Muscle of leg (tissue), 11 donors: Measurements from ENCODE around the gene PCYT1A. TPM values are rescaled to one million over a fixed set of nuclear protein-coding genes. Genes with fewer than 3 reads are reported as not detected.
A peak's percentile ranks its signal among the peaks of the same experiment; 100 is the strongest.

Experiments
- DNase-seq: peaks from one replicate; pipeline ENCODE4 v3.0.0; 2013
- H3K27ac ChIP-seq: one replicate; pipeline ENCODE4 v1.5.1; 2013; ENCODE audit warnings: mild to moderate bottlenecking, low read length, control low read depth
- H3K27me3 ChIP-seq: one replicate; pipeline ENCODE4 v1.6.1; 2013; ENCODE audit warnings: low read length; ENCODE audit not compliant: control insufficient read depth, insufficient read depth
- H3K36me3 ChIP-seq: one replicate; pipeline ENCODE4 v1.6.1; 2013; ENCODE audit warnings: low read length; ENCODE audit not compliant: control insufficient read depth, insufficient read depth
- H3K4me1 ChIP-seq: one replicate; pipeline ENCODE4 v1.6.1; 2013; ENCODE audit warnings: low read length; ENCODE audit not compliant: control insufficient read depth, insufficient read depth
- H3K4me3 ChIP-seq: one replicate; pipeline ENCODE4 v1.5.1; 2013; ENCODE audit warnings: low read length, control low read depth
- H3K9me3 ChIP-seq: replicated peaks from 2 replicates; pipeline ENCODE4 v1.6.1; 2013; ENCODE audit warnings: low read depth, low read length; ENCODE audit not compliant: control insufficient read depth
- WGBS: methylation state at CpG from one replicate; pipeline ENCODE4 v1.1.5; 2013; ENCODE audit warnings: missing lambda C conversion rate; ENCODE audit not compliant: insufficient coverage; 5-methylcytosine and 5-hydroxymethylcytosine counted together
- polyA plus RNA-seq, 8 donors: library from polyadenylated mRNA; unstranded; fragments of 120-200 nt; gene quantifications; one replicate each; pipeline versions ENCODE4 v1.2.1 to v1.2.3, GENCODE V29; 2013; ENCODE audit warnings: inconsistent platforms in 1 of 8, low replicate concordance in 1 of 8; ENCODE audit not compliant: insufficient read length in 8 of 8, insufficient read depth in 1 of 8
- total RNA-seq: library from RNA; stranded (reverse); fragments of 120-200 nt; gene quantifications from one replicate; pipeline ENCODE4 v1.2.4, GENCODE V29; 2013

The PCYT1A gene
- total and polyA plus RNA-seq, 9 donors: 29.9 to 41.9 (median 37.4) TPM

DNA sequence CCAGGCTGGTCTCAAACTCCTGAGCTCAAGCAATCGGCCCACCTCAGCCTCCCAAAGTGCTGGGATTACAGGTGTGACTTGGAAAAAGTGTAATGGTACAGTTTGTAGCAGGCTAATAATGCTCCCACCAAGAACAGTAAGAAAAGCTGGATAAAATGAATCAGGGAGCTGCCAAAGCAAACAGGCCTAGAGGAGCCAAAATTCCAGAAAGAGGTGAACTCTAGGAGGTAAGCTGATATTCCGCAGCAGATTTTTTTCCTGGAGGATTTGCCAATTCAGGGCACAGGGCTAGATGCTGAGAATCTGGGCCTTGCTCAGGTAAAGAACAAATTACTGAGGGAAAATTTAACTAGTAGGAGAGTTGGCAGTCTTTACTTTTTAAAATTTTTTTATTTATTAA is 11.0 kb upstream of the PCYT1A start:
- H3K27me3 ChIP-seq: no peaks in the 10 kb centered on the region
- no peak overlapping the region for H3K27ac ChIP-seq
- no peak overlapping the region for H3K4me3 ChIP-seq
- WGBS: 100% methylated on average over 2 of the region's 2 CpGs
- no peaks in the 10 kb centered on the region for H3K4me1 ChIP-seq
- peak; percentile 30 for DNase-seq
- H3K36me3 ChIP-seq: peaks cover 27% of the 10 kb centered on the region
- H3K9me3 ChIP-seq: no peaks in the 10 kb centered on the region

DNA sequence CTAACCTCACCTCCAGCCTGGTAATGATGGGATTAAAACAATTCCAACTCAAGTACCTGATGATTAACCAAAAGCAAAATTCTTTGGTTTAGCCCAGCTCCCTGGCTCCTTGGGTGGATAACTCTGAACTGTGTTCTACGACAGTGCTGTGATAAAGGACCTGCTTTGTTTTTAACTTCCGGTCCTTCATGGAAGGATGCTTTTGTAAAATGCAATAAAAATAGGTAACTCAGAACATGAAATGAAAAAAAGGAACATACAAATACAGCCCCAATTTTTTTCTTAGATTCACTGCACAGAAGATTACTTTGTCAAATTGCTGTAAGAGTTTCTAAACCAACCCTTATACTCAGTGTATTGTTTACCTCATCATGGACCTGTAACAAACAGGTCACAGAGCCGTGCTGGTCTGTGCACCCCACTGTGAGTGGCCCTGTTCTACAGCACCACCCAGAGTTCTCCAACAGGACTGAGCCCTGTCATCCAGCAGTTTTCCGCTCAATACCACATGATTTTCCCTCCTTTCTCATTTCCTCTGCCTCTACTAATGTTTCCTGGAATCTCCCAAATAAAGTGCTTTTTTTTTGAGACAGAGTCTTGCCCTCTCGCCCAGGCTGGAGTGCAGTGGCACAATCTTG is 4.9 kb upstream of the PCYT1A start:
- Histone ChIP-seq H3K4me3 (no peak overlapping the region), H3K36me3 (peaks cover 4% of the 10 kb centered on the region), H3K27ac (no peak overlapping the region), H3K9me3 (no peaks in the 10 kb centered on the region), H3K27me3 (no peaks in the 10 kb centered on the region), H3K4me1 (peaks cover 4% of the 10 kb centered on the region)
- no peak for DNase-seq
- 80% methylated on average over 2 of the region's 5 CpGs for WGBS

DNA sequence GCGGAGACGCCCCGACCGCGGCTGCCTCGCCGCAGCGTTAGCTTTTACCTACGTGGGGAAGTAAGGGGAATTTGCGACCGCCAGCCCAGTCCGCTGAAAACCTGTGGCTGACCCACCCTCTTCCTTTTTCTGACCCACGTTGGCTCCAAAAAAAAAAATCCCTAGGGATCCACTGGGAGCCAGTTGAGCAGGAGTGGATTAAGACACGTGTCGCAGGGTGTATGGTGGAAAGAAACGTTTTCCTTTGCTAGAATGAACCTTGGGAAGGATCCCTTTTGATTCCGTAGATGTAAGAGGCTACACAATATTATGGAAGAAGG is 575 bp upstream of the PCYT1A start:
- WGBS: 0% methylated on average over 9 of the region's 17 CpGs
- Histone ChIP-seq H3K27me3 (no peaks in the 10 kb centered on the region), H3K27ac (peak overlapping the region; percentile 98), H3K4me3 (peak overlapping the region; percentile 95), H3K4me1 (peaks cover 8% of the 10 kb centered on the region), H3K36me3 (no peaks in the 10 kb centered on the region), H3K9me3 (no peaks in the 10 kb centered on the region)
- DNase-seq: peak; percentile 80

DNA sequence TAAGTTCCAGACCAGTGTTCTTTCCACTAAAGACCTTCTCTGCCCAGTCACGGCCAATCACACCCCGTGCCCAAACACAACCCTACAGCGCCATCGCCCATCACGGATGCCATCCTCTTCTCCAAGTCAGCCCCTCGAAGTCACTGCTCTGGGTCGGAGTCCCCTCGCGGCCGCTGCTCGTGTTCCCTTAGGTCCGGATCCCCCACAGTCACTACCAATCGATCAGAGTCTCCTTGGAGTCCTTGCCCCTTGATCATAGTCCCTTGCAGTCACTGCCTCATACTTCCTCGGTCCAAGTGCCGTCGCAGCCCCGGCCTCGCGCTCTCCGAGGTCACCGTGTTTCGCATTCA is 461 bp downstream of the PCYT1A start:
- H3K9me3 ChIP-seq: no peaks in the 10 kb centered on the region
- no peaks in the 10 kb centered on the region for H3K36me3 ChIP-seq
- H3K4me1 ChIP-seq: peaks cover 8% of the 10 kb centered on the region
- no peaks in the 10 kb centered on the region for H3K27me3 ChIP-seq
- peak overlapping the region; percentile 95 for H3K4me3 ChIP-seq
- WGBS: 0% methylated on average over 22 of the region's 22 CpGs
- H3K27ac ChIP-seq: peak overlapping the region; percentile 98
- DNase-seq: no peak

DNA sequence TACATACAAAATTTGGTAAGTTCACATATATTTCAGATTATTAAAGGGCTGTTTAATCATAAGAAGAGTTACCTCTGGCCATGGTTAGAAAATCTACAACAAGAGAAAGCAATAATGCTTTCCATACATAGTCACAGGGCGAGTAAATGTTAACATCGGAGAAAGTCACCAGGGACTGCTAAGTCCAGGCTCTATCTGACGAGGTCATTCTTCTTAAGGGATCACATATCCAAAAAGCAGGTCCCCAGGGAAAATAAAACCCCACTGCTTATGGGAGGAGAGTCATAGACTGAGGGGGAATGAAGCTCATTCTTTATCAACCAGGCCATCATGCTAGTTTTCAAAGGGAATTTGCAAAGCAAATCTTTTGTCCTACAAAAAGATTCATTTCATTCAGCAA is 3.1 kb downstream of the PCYT1A start:
- WGBS: no CpG with 5 or more reads among the region's 3 CpGs
- Histone ChIP-seq H3K4me1 (peaks cover 12% of the 10 kb centered on the region), H3K27me3 (no peaks in the 10 kb centered on the region), H3K36me3 (no peaks in the 10 kb centered on the region), H3K9me3 (no peaks in the 10 kb centered on the region), H3K4me3 (no peak overlapping the region), H3K27ac (no peak overlapping the region)
- no peak for DNase-seq

DNA sequence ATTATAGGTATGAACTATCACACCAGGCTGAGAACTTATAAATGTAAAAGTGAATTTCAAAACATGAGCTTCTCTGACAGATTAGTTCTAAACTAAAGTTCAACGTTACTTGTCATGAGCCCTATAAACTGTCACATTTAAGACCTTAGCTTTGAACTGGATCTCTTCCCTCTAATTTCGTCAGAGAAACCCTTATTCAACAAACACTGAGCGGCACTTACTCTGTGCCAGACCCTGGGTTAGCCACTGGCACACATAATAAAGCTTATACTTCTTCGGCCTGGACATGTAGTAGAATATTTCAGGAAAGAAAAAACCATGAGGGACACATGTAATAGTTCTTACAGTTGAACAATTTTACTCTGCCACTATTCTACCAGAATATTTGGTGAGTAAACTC is 5.6 kb downstream of the PCYT1A start:
- WGBS: 82% methylated on average over 2 of the region's 4 CpGs
- Histone ChIP-seq H3K4me3 (no peak overlapping the region), H3K27me3 (no peaks in the 10 kb centered on the region), H3K36me3 (no peaks in the 10 kb centered on the region), H3K4me1 (peaks cover 10% of the 10 kb centered on the region), H3K9me3 (no peaks in the 10 kb centered on the region), H3K27ac (no peak overlapping the region)
- no peak for DNase-seq

DNA sequence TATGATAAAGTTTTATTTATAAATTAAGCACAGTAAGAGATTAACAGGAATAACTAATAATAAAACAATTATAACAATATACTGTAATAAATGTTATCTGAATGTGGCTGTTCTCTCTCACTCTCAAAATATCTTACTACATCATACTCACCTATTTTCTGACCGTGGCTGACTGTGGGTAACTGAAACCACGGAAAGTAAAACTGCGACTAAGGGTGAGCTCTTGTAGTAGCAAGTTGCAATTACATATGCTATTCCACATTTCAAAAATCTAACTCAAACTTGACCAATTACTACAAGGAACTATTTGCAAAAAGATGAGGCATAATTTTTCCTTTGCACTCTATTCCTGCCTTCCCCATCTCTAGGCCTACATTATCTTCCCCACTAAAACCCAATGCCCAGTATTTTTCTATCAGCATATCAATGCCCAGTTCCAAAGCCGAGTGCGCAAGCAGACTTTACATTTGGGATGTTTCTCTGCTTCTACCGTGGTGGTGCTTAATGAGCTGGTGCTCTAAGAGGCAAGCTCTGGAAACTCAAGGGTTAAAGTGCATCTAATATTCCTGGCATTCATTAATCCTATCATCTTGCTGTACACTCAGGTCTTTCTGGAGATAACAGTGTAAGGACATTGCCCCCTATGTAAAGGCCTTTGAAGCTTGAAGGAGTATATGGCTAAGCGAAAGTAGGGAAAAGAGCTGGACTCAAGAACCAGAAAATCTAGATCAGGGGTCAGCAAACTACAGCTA is 6.7 kb downstream of the PCYT1A start:
- H3K36me3 ChIP-seq: no peaks in the 10 kb centered on the region
- H3K4me1 ChIP-seq: peaks cover 7% of the 10 kb centered on the region
- H3K9me3 ChIP-seq: no peaks in the 10 kb centered on the region
- no peak for DNase-seq
- no peak overlapping the region for H3K27ac ChIP-seq
- no peaks in the 10 kb centered on the region for H3K27me3 ChIP-seq
- no peak overlapping the region for H3K4me3 ChIP-seq
- WGBS: 96% methylated on average over 4 of the region's 7 CpGs

DNA sequence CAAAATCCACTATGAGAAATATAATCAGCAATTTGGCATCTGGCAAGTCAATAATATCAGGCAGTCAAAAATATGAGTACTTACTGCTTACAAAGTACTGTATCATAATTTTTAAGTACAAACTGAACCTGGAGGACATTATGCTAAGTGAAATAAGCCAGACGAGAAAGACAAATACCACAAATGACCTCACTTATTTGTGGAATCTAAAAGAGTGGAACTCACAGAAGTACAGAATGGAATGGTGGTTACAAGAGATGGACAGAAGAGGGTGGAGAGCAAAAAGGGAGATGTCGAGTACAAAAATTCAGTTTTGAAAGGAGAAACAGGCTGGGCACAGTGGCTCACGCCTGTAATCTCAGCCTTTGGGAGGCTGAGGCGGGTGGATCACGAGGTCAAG is 12.4 kb downstream of the PCYT1A start:
- Histone ChIP-seq H3K36me3 (peaks cover 21% of the 10 kb centered on the region), H3K9me3 (peaks cover 4% of the 10 kb centered on the region), H3K4me3 (no peak overlapping the region), H3K4me1 (peaks cover 16% of the 10 kb centered on the region), H3K27ac (no peak overlapping the region), H3K27me3 (no peaks in the 10 kb centered on the region)
- WGBS: 94% methylated on average over 2 of the region's 5 CpGs
- no peak for DNase-seq

DNA sequence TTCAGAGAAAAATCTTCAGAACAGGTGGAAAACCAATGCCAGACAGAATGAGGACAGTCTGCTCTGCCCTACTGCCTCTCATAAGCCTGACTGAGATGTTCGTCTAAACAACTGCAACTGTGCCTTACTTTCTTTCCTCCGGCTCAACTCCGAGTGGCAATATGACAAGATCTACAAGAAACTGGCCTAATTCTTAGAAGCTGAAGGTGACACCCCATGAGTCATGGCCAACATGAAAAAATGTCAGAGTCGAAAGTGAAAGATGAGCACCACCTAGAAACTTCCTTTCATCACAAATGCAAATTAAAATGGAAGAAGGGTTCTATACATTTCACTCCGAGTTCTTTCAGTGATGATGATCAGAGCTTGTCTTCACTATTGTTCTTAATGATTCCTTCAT is 12.9 kb downstream of the PCYT1A start:
- DNase-seq: no peak
- Histone ChIP-seq H3K4me3 (no peak overlapping the region), H3K27ac (no peak overlapping the region), H3K27me3 (no peaks in the 10 kb centered on the region), H3K9me3 (peaks cover 4% of the 10 kb centered on the region), H3K4me1 (peaks cover 15% of the 10 kb centered on the region), H3K36me3 (peaks cover 26% of the 10 kb centered on the region)
- 68% methylated on average over 2 of the region's 5 CpGs for WGBS

DNA sequence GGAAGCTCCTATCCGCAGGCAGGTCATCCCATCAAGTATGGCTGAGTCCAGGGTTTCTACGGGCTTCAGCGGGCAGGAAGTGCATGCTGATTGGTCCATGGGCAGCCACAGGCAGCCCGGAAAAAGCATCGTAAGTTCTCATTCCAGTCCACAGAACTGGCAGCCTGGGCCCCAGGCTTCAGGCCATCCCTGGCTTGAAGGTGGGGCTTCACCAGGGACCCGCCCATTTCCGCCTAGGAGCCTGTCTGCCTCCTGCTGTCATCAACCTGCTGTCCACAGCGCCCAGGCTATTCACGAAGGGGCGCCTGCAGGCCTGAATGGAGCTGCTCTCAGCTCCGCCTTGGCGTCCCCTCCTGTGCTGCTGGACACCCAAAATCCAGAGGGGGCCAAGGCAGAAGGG is 13.9 kb downstream of the PCYT1A start:
- H3K27ac ChIP-seq: peak overlapping the region; percentile 42

More for the DNA sequence above, 13.9 kb downstream of the PCYT1A start:
- Histone ChIP-seq H3K9me3 (peaks cover 4% of the 10 kb centered on the region), H3K27me3 (no peaks in the 10 kb centered on the region), H3K4me3 (no peak overlapping the region), H3K36me3 (peaks cover 30% of the 10 kb centered on the region), H3K4me1 (peaks cover 11% of the 10 kb centered on the region)
- 94% methylated on average over 12 of the region's 12 CpGs for WGBS
- DNase-seq: no peak
